ENCODE results near the gene ZNF263.
"Not testable (repeated sequence)": the region's sequence is repeated elsewhere in the genome, so short reads cannot be mapped to it uniquely, and the experiment has no call there.

ZNF263 gene

DNA sequence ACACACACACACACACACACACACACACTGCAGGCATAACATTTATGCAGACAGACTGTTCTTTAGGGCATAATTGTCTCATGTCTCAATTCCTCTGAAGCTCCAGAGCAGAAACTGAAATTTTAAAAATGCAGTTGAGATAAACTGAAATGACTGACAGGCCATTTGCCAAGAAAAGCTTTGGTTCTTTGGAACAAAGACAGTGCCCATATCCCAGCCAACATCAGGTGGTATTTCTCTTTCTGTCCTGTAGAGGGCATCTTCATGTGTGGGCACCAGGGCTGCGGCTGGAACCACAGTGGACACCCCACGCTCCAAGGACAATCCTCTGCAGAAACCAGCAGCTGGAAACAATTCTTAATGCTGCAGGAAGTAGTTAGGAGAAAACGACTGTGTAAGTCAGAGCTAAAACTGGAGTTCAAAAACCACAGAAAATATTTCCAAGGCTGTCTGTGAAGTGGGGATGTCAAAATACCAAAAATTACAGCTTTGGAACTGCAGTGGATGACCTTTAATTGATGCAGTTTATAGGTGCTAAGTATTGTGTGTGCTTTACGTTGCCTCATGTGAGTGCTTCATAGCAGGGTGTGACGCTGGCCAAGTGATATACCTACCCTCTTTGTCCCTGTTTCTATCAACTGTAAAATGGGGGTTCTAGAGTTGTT is 16.3 kb upstream of the ZNF263 start:
- DNase-seq (ENCODE audit: low read depth in 2 of 2), result no peak

DNA sequence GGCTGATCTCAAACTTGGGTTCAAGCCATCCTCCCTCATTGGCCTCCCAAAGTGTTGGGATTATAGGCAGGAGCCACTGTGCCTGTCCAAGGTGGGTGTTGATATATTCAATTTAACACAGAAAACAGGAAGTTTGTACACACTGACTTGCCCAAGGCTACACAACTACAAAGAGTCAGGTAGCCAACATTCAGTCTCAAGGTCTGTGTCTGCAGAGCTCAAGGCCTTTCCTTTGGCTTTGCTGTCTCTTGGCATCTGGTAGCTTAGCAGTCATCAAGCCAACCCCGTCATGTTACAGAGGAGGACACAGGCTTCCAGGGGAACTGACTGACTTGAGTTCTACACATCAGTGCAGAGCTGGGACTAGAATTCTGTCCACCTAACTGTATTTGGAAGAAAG is 15.0 kb upstream of the ZNF263 start:
- no peak for DNase-seq (ENCODE audit: low read depth in 2 of 2)

DNA sequence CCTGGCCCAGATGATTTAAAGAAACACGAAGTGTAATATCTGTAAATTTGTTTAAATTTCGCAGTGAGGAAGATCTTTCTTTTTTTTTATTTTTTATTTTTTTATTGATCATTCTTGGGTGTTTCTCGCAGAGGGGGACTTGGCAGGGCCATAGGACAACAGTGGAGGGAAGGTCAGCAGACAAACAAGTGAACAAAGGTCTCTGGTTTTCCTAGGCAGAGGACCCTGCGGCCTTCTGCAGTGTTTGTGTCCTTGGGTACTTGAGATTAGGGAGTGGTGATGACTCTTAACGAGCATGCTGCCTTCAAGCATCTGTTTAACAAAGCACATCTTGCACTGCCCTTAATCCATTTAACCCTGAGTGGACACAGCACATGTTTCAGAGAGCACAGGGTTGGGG is 12.6 kb upstream of the ZNF263 start:
- DNase-seq (ENCODE audit: low read depth in 2 of 2), result not testable (repeated sequence)

- DNase-seq (ENCODE audit: low read depth in 2 of 2), result not testable (repeated sequence)
Measured at GRCh38 chr16:3271281-3271680, 12.0 kb upstream of the ZNF263 start.

DNA sequence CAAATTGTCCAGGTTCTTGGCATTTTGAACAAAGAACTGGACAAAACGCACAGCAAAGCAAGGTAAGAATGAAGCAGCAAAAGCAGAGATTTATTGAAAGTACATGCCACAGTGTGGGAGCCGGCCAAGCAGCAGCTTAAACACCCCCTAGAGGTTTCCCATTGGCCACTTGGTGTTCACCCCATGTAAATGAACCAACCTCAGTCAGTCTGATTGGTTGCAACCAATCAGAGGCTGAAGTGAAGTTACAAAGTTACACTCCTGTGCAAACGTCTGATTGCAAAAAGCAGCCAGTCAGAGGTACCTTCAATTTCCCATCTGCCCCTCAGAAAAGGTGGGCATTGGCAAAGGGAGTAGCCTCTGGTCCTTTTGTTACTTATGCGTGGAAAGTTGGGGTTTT is 8.8 kb upstream of the ZNF263 start:
- no peak for DNase-seq (ENCODE audit: low read depth in 2 of 2)

- no peak for DNase-seq (ENCODE audit: low read depth in 2 of 2)
Measured at GRCh38 chr16:3274947-3275346, 8.3 kb upstream of the ZNF263 start.

GRCh38 chr16:3276679-3277078 is 6.6 kb upstream of the ZNF263 start:
- no peak for DNase-seq (ENCODE audit: low read depth in 2 of 2)

- DNase-seq (ENCODE audit: low read depth in 2 of 2), result no peak
Measured at GRCh38 chr16:3281222-3281820, 2.0 kb upstream of the ZNF263 start.

GRCh38 chr16:3282103-3282729 is 1.1 kb upstream of the ZNF263 start:
- DNase-seq (ENCODE audit: low read depth in 2 of 2), result no peak

DNA sequence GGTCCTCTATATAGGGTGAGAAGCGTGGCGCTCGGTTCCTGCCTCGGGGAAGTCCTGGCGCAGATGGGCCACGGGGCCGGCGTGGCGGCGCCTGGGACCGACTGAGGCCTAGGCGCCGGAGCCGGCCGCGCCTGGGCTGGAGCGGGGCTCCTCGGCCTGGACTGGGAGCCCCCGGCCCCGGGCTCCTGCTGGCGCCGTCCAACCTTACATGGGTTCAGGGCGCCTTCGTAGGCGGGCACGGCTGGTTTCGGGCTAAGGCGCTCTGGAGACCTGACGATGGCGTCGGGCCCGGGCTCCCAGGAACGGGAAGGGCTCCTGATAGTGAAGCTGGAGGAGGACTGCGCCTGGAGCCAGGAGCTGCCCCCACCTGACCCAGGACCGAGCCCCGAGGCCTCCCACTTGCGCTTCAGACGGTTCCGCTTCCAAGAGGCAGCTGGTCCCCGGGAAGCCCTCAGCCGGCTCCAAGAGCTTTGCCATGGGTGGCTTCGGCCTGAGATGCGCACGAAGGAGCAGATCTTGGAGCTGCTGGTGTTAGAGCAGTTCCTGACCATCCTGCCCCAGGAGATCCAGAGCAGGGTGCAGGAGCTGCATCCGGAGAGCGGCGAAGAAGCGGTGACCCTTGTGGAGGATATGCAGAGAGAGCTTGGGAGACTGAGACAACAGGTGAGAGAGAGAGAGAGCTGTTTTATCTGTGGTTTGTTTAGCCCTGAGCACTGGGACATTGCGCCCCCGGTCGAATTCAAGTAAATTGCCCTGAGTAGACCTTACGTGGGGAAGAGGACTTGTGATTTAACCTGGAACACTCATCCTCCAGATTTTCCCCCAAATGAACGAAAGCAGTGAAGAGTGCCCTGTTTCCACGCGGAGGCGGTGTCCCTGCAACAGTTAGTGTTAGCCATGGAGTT is 504 bp downstream of the ZNF263 start:
- no peak for DNase-seq (ENCODE audit: low read depth in 2 of 2)

DNA sequence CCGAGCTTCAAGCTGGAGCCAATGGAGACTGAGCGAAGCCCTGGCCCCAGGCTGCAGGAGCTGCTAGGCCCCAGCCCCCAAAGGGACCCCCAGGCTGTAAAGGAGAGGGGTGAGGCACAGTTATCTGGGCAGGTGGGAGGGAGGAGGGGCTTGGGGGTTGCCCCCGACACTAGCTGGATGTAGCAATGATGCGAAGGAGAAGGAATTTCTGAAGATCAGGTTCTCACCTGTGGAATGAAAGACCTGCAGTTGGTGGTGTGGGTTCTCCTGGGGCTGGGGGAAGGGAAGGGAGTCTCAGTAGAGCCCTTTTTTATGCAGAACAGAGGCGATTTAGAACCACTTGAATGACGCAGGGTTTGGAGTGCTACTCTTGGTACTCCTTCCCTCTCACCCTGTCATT is 1.8 kb downstream of the ZNF263 start:
- DNase-seq (ENCODE audit: low read depth in 2 of 2), result no peak

DNA sequence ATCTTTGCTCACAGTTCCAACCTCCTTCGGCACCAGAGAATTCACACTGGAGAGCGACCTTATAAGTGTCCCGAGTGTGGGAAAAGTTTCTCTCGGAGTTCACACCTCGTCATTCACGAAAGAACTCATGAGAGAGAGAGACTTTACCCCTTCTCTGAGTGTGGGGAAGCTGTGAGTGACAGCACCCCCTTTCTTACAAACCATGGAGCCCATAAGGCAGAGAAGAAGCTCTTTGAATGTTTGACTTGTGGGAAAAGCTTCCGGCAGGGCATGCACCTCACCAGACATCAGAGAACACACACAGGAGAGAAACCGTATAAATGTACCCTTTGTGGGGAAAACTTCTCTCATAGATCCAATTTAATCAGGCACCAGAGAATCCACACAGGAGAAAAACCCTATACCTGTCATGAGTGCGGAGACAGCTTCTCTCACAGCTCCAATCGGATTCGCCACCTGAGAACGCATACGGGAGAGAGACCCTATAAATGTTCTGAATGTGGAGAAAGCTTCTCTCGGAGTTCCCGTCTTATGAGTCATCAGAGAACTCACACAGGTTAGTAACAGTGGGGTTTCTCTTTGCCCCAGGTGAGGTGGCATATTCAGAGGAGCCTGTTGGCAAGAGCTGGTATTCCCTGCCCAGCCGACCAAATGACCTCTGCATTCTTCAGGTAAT is 6.8 kb downstream of the ZNF263 start:
- no peak for DNase-seq (ENCODE audit: low read depth in 2 of 2)

- no peak for DNase-seq (ENCODE audit: low read depth in 2 of 2)
Measured at GRCh38 chr16:3292604-3293003, 9.3 kb downstream of the ZNF263 start.

- DNase-seq (ENCODE audit: low read depth in 2 of 2), result no peak
Measured at GRCh38 chr16:3295209-3295608, 11.9 kb downstream of the ZNF263 start.

- no peak for DNase-seq (ENCODE audit: low read depth in 2 of 2)
Measured at GRCh38 chr16:3295783-3296182, 12.5 kb downstream of the ZNF263 start.

- DNase-seq (ENCODE audit: low read depth in 2 of 2), result no peak
Measured at GRCh38 chr16:3304370-3304769, 21.1 kb downstream of the ZNF263 start.

DNA sequence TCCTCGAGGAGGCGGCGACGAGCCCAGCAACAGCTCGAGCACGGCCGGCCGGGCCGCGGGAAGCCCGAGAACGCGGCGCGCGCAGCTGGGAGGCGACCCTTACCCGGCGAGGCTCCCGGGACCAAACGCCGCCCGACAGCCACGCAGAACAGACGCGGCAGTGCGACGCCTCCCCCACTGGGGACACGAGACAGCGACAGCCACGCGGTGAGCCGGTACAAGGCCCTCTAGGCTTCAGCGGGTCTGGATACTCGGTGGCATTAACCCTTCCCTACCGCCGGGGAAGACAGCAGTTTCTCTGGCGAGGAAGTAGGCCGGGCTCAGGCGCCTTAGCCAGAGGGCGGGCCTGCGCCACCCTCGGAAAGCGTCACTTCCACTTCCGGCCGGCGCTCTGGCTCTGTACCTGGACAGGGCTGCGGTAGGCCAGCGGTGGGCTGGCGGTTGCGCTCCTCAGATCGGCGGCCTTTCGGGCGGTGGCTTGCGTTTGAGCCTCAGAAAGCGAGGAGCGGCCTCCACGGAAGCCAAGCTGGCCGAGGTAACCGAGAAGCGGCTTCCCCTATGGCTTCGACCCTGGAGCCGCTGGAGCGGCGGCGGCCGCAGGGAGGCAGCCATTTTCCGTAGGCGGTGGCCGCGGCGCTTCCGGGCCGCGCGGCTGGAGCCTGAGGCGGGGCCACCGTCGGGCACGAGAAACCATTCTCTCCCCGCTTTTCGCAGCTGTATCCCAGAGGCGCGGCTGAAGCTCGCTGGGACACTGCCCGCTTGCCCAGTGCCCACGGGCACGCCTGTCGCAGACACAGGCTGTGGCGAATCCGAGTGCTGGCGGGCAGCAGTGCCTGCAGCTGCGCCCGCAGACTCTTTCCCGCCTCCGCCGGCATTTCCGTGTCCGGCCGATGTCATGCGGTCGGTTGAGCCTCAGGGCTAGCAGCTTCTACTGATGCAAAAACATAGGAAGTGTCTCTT is 22.1 kb downstream of the ZNF263 start, which contains the start of the genes TIGD7 and ZNF75A:
Gene TIGD7, minus strand, starts transcription at position 322 of the 960 bp plus-strand sequence. CDS start 4,816 bp downstream, outside the sequence.
Gene ZNF75A, plus strand, starts transcription at position 389 of the 960 bp plus-strand sequence. CDS start 2,932 bp downstream, outside the sequence.
- DNase-seq (ENCODE audit: low read depth in 2 of 2), result peak; percentile 70 to 77

DNA sequence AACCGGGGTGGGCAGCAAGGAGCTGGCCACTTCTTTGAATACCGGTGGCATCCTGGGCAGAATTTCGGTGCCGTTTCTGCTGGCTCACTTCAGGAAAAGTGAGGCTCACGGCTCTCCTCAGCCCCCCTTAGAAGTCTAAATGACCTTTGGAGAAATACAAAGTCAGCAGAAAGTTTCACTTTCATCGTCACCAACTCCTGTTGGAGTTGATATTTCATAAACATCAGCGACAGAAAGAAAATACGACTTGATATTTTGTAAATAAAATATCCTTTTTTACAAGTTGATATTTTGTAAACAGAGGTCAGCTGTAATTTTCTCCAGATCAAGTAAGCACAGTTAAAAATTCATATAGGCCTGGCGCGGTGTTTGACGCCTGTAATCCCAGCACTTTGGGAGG is 22.8 kb downstream of the ZNF263 start:
- no peak for DNase-seq (ENCODE audit: low read depth in 2 of 2)

DNA sequence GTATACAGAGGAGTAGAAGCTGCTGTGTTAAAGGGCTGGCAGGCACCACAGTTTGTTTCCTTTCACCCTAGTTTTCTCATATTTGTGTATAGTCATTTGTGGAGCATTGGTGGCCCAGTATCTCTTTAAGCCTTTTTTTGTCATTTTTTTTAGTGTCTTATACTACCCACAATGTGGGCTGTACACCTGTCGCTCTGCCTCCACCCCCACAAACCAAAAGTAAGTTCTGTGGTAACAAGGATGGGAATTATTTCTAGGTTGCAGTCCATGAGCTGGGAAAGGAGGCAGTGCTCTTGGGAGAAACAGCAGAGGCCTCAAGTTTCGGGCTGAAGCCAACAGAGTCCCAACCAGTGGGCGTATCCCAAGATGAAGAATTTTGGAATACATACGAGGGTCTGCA is 28.2 kb downstream of the ZNF263 start:
- no peak for DNase-seq (ENCODE audit: low read depth in 2 of 2)

- DNase-seq (ENCODE audit: low read depth in 2 of 2), result no peak
Measured at GRCh38 chr16:3317315-3317999, 34.2 kb downstream of the ZNF263 start.
